Esophagus muscularis mucosa (tissue), 4 donors: ENCODE measurements around the gene RFTN1.

Source experiments
- CTCF ChIP-seq, 3 experiments: fragments of 200-600 bp in 2 of 3; fragments of 450-650 bp in 1 of 3; sonication (generic) in 2 of 3; IDR thresholded peaks; one replicate each; pipeline ENCODE4 v1.5.1; 2017 to 2019; ENCODE audit warnings: antibody characterized with exemption in 3 of 3, mild to moderate bottlenecking in 2 of 3, moderate library complexity in 1 of 3
- EP300 ChIP-seq: sonication (generic); formaldehyde crosslinking; IDR thresholded peaks from one replicate; pipeline ENCODE4 v1.6.1; 2017; ENCODE audit warnings: antibody characterized with exemption
- POLR2A ChIP-seq: fragments of 450-650 bp; IDR thresholded peaks from one replicate; pipeline ENCODE4 v1.6.1; 2017; ENCODE audit warnings: antibody characterized with exemption, moderate library complexity, mild to moderate bottlenecking, low read depth

GRCh38 chr3:16463119-16463518 lies 50.4 kb downstream of the RFTN1 start:
- no peak for TF ChIP-seq CTCF (IDR thresholded peaks at IDR 0.05)
- no peak for TF ChIP-seq EP300
- TF ChIP-seq POLR2A = no peak
